ENCODE measurements around the gene ERGIC2.
"Not testable (repeated sequence)": the region's sequence is repeated elsewhere in the genome, so short reads cannot be mapped to it uniquely, and the experiment has no call there.

The ERGIC2 gene, protein sequence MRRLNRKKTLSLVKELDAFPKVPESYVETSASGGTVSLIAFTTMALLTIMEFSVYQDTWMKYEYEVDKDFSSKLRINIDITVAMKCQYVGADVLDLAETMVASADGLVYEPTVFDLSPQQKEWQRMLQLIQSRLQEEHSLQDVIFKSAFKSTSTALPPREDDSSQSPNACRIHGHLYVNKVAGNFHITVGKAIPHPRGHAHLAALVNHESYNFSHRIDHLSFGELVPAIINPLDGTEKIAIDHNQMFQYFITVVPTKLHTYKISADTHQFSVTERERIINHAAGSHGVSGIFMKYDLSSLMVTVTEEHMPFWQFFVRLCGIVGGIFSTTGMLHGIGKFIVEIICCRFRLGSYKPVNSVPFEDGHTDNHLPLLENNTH

DNA sequence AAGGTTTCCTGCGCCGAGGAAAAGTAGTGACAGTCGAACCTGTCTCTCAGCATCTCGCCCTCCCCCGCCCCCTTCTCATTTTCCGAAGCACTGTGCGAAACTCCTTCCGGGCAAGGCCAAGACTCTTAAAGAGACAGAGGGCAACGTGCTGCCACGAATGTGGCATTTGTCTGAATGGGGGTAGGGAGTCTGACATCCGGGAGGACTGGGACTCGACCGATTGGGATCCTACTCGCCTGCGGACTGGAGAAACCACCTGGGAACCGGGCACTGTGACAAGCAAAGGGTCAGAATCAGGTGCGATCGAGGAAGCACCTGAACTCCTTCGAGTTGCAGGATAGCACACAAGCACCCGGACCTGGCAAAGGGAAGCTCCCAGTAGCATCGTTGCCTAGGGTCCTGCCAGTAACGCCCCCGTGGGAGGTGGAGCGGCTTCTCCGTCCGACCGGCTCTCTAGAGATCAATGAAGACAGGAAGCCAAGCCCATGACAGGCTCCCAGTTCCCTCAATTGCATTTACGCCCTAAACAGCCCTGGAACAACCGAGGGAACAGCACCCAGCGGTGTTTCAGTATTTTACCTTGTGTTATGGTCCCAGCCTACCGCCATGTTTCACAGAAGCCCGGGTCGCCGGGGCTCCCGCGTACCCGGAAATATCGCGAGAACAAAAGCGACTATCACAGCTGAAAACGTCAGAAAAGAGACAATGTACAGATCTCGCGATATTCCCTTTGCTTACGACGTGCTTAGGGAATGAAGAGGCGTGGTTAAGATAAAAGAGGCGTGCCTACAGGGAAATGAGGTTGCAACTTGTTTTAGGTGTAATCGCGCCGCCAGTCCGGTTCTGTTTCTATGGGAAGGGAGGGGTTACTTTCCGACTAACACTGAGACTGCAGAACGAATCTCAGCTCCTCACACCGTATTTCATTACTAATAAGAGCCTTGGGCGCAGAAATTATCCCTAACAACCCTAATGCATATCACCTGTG, at the start of gene ERGIC2:
Gene ERGIC2, minus strand, starts transcription at position 637 of the 988 bp plus-strand sequence. CDS start 9,539 bp downstream, outside the sequence.
- DNase-seq (ENCODE audit: low read depth, low spot score), result peak; percentile 98

DNA sequence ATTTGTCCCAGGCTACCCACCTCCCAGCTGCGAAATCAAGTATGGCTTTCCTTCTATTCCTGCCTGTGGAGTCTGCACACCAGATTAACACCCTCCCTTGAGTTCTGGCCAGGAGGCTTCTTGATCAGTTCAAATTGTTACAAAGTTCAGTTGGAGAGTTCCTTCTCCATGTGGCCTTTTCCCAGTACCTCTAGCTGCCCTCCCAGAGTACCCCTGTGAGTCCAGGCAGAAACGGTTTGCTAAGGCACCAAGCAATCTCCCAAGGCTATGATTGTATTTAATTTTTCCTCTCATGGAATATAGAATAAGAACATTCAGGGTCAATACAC, 49.7 kb upstream of the ERGIC2 start:
- no peak for DNase-seq (ENCODE audit: low read depth, low spot score)

DNA sequence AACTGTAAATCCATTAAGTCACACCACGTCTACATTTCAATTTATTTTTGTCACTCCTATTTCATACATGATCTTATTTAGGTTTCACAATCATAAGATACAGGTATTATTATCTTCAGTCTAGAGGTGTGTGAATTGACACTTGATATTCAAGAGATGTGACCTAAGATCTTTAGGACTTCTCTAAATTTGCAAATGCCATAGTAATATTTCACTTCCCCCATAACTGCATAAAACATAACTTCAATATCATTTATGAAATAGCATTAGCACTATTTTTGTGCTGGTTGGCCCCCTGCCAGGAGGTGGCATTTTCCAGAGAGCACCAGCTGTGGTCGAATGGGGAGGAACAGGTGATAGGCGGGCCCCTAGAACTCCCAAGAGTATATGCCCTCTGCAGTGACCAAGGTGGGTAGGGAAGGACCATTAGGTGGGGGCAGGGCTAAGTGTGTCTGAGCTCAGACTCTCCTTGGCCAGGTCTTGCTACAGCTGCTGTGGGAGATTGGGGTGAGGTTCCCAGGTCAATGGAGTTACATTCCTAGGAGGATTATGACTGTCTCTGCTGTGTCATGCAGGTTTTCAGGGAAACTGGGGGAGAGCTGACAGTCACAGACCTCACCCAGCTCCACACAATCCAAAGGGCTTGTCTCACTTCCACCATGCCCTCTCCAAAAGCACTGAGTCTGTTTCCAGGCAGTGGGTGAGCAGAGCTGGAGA, 49.2 kb upstream of the ERGIC2 start:
- no peak for DNase-seq (ENCODE audit: low read depth, low spot score)

DNA sequence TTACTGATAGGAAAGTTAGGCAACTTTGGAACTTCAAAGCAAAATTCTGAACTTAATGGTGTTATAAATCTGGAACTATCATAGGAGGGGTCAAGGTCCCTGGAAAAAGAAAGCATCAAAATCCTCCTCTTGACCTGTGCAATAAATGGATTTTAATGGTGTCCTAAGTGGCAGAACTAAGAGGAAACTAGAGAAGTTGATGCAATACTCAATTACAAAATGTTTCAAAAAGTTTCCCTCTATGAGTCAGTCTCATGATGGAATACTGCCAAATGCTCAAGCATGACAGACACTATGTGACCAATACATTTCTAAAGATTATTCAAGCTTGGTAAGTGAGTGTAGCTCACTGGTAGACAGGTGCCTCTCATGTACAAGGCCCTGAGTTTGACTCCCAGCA, 47.7 kb upstream of the ERGIC2 start:
- no peak for DNase-seq (ENCODE audit: low read depth, low spot score)

DNA sequence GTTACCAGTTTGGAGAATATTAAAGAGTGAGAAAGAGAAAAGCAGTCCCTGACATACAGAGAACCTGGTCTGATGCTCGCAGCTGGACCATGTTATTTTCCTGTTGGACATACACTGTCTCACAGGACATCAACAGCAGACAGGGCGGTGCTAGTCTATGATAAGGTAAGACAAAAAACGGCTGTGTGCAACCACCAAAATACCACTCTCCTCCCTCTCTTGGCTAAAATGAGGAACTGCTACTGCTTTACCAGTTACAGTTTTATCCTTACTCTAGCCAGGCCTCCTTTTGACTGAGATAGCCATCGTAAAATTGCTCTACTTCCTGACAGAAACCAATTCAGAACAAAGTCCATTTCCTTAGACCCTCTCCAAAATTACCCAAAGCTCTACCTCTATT, 47.0 kb upstream of the ERGIC2 start:
- peak; percentile 6 for DNase-seq (ENCODE audit: low read depth, low spot score)

DNA sequence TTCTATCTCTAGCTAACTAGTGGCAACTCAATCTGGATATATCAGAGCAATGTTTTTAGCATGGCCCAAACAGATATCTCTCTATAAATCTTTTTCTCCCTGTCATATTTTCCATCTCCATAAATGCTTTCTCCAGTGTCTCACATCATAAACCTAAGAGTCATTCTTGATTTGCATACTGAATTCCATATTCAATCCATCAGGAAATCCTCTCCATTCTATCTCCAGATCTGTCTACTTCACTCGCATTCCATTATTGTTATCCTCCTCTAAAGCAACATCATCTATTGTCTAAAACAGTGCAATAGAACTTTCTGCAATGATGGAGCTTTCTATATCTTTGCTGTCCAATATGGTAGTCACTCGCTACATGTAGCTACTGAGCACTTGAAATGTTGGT, 45.5 kb upstream of the ERGIC2 start:
- DNase-seq (ENCODE audit: low read depth, low spot score), result no peak

DNA sequence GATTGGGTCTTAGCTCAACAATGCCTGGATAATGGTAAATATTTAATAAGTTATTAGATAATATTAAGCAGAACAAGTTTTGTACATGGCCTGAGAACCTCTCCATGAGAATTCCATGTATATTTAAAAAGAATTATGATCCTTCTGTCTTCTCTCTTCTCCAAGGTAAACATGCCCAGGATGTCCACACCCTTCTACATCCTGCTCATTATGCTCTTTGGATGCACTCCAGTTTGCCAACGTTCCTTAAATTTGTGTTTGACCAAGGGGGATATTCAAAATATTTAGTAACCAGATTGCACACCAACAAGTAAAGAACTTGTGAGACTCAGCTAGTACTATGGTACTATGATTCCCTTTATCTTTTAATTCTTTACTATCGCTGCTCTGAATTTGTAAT, 44.8 kb upstream of the ERGIC2 start:
- DNase-seq (ENCODE audit: low read depth, low spot score), result no peak

DNA sequence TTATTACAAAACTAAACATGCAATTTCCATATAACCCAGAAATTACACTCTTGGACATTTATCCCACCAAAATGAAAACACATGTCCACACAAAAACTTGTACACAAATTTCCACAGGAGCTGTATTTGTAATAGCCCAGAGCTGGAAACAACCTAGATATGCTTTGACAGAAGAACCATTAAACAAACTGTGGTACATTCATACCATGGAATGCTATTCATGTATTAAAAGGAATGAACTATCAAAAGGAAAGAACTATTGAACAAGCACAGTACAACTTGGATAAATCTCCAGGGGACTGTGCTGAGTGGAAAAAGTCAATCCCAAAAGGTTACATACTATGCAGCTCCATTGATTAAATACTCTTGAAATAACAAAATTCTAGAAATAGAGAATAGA, 35.8 kb upstream of the ERGIC2 start:
- DNase-seq (ENCODE audit: low read depth, low spot score), result no peak

DNA sequence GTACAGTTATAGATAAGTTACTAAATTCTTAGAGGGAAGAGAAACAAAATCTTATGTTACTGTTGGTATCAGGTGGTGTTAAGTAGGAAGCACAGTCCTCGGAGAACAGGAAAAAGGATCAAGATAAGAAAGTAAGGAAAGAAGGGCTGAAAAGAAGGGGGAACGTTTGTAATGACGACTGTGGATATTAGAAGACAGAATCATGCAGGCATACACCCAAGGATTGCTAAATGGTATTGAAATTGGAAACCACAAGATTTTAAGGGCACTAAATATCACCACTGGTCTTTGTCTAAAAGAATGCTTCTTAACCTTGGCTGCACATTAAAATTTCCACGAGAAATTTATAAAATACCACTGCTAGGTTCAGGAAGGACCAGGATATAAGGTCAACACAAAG, 34.1 kb upstream of the ERGIC2 start:
- no peak for DNase-seq (ENCODE audit: low read depth, low spot score)

DNA sequence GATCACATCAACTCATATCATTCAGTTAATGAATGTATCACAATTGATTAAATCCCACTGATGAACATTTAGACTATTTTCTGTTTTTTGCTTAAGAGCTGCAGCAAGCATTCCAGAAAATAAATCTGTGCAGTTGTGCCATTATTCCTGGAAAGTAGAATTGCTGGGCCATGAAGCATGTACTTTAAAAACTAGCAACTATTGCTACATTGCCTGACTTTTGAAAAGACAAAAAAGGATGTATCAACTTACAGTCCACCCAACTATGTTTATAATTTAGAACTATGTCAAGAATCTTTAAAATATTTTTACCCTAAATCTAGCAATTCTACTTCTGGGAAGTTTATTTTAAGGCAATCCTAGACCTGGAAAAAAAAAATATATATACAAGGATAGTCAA, 33.4 kb upstream of the ERGIC2 start:
- no peak for DNase-seq (ENCODE audit: low read depth, low spot score)

DNA sequence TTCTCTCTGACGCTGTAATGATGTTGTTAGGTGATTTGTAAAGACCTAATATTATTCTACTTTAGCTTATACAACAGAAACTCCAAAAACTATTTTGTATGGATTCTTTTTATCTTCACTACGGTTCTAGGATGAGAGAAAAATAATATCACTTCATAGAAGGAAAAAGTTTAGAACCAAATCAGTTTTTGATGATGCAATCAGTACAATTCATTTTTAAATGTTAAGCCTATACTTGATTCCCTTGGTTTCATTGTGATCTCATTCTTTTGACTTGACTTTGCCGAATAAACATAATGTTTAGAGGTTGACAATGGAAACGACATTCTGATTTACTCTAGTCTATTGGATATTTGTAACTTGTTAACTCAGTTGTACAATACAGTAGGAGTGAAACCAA, 24.6 kb upstream of the ERGIC2 start:
- DNase-seq (ENCODE audit: low read depth, low spot score), result no peak

DNA sequence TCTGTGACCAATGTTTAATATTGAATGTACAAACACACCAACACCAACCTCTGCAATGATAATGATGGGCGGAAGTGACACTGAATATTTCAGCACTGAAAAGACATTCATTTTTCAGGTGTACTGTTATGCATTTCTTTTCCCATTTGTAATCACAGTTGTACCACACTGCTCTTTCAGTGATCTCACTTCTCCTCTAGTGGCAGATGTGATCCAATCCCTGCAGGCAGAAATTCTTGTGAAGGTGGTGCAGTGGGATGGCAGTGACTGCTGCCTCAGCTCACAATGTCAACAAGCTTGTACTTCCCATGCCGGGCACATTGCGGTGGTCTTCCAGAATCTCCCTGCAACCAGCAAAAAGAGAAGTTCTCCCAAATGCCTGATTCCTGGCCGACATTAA, 23.0 kb upstream of the ERGIC2 start:
- no peak for DNase-seq (ENCODE audit: low read depth, low spot score)

DNA sequence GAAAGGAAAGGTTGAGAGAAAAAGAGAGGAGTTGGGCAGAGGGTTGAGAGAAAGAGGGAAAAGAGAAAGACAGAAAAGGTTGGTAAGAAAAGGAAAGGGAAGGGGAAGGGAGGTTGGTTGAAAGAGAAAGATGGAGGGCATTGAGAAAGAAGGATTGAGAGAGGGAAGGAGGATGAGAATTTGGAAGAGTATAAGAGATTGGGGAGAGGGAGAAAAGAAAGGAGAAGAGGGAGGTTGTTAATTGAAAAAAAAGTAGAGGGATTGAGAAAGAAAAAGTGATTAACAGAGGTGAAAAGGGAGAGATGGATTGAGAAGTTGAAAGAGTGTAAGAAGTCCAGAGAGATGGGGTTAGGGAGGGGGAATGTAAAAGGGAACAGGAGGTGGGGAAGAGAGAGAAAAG, 21.5 kb upstream of the ERGIC2 start:
- DNase-seq (ENCODE audit: low read depth, low spot score), result no peak

DNA sequence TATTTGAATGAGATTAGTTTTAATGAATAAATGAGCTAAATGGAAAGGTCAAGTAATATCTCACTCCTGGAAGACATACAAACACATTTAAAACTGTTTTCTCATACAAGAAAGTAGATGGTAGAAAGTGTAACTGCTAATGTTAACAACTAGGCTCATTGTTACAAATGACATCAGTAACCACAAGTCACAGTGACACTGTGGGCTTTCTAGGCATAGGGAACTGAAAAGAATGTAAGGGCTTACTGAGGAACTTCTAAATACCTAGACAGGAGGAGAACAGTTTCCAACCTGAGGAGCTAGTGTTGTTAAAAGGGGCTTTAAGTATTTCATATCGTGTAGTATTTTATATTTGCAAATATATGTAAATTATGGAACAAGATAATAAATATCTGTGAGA, 17.5 kb upstream of the ERGIC2 start:
- DNase-seq (ENCODE audit: low read depth, low spot score), result no peak

DNA sequence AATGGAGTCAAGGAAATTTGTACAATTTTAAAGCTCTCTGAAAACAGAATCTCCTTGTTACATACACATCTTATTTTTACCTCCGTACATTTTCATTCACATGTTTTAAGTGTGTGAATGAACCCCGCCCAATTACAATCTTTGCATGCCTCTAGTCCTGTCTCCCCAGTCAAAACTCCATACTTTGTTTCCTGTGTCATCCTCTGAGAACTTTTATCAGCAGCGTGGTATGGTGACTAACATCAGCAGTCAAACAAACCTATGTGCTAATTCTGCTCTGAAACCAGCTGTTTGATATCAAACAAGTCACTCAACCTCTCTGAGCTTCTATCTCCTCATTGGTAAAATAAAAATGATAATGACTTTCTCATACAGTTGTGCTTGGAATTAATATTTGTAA, 15.8 kb upstream of the ERGIC2 start:
- no peak for DNase-seq (ENCODE audit: low read depth, low spot score)

DNA sequence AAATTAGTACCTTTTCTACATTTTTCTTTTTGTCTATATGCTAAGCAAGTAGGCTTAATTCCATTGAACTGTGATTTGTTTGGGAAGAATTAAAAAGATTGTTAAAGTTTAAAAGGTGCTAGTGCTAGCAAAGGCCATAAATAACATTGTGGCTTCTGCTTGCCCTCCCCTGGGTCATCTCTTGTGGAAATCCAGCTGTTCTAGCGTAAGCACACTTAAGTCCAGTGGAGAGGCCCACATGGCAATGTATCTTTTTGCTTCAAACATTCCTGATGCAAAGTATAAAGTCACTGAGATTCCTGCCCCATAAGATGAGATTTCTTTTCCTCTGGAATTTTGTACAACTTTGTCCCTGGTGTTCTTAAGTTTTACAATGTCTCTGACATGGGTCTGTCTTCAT, 14.4 kb upstream of the ERGIC2 start:
- DNase-seq (ENCODE audit: low read depth, low spot score), result no peak

DNA sequence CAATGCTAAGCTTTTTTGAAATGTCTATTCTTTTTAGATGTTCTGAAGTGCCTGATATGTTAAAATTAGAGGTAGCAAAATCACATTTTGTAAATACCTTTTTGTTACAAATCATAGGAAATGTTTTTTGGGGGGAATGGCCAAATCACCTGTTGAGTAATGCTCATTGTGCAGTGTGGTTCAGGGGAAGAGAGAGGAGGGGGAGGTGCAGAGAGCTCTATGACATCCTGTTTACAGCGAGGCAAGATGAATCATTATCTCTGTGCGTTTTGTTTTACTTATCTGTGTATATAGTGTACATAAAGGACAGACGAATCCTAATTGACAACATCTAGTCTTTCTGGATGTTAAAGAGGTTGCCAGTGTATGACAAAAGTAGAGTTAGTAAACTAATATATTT, 9.4 kb upstream of the ERGIC2 start:
- DNase-seq (ENCODE audit: low read depth, low spot score), result not testable (repeated sequence)

DNA sequence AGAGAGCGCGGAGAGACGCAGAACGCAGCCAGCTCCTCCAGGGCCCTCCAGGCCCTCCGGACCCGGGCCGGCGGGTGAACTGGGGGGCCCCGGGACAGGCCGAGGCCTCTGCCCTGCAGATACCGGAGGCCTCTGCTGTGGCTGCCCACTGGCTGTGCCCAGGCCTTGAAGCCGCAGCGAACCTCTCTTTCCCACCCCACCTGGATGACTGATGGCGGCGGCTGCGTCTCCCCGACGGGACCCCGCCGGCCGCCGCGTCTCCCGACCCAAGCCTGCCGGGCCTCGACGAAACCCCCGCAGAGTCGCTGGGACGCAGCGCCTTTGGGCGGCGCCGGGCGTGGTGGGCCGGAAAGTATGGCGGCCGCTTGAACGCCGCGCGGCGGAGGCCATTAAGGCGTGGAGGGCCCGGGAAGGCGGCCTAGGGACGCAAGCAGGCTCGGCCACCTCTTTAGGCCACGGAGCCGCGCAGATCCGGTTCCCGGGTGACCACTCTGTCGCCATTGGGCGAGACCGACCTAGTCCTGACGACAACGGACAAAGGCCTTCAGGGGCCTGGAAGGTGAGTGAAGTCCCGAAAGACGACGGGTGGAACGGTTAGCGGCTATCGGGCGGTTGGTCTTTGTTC, 8.4 kb upstream of the ERGIC2 start:
- no peak for DNase-seq (ENCODE audit: low read depth, low spot score)

DNA sequence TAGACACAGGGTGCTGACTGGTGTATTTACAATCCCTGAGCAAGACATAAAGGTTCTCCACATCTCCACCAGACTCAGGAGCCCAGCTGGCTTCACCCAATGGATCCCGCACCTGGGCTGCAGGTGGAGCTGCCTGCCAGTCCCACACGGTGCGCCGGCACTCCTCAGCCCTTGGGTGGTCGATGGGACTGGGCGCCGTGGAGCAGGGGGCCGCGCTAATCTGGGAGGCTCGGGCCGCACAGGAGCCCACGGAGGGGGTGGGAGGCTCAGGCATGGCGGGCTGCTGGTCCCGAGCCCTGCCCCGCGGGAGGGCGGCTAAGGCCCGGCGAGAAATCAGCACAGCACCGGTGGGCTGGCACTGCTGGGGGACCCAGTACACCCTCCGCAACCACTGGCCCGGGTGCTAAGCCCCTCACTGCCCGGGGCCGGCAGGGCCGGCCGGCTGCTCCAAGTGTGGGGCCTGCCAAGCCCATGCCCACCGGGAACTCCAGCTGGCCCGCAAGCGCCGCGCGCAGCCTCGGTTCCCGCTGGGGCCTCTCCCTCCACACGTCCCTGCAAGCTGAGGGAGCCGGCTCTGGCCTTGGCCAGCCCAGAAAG, 5.2 kb upstream of the ERGIC2 start:
- DNase-seq (ENCODE audit: low read depth, low spot score), result not testable (repeated sequence)

DNA sequence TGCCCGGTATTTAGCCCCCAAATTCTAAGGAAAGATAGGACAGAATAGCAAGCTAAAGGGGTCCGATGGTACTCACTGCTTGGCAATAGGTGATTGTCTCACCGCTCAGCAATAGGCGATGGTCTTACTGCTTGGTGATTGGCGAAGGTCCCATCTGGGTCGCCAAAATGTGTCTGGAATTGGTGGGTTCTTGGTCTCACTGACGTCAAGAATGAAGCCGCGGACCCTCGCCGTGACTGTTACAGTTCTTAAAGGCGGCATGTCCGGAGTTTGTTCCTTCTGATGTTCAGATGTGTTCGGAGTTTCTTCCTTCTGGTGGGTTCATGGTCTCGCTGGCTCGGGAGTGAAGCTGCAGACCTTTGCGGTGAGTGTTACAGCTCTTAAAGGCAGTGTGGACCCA, 4.2 kb upstream of the ERGIC2 start:
- DNase-seq (ENCODE audit: low read depth, low spot score), result not testable (repeated sequence)

DNA sequence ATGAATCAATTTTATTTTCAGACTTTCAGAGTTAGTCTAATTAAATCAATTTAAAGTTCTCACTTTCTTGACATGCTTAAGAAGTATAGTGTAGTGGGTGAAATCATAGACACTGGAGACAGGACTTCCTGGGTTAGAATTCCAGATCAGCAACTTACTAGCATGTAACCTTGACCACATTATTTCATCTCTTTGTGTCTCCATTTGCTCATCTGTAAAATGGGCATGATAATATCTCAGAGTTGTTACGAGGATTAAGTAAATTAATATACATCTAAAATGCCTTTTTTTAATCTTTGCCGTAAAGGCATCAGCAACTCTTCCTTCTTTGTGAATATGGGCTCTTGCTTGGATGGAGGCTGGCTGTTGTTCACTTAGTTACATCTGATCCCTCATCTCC, 1.3 kb upstream of the ERGIC2 start:
- no peak for DNase-seq (ENCODE audit: low read depth, low spot score)

Data from ELF-1 (cell line).